ENCODE measurements around the gene FAM47E. TPM values are rescaled to one million over a fixed set of nuclear protein-coding genes. Genes with fewer than 3 reads are reported as not detected.

The FAM47E gene
- total RNA-seq, 1 donor from 2014 or later = not detected

DNA sequence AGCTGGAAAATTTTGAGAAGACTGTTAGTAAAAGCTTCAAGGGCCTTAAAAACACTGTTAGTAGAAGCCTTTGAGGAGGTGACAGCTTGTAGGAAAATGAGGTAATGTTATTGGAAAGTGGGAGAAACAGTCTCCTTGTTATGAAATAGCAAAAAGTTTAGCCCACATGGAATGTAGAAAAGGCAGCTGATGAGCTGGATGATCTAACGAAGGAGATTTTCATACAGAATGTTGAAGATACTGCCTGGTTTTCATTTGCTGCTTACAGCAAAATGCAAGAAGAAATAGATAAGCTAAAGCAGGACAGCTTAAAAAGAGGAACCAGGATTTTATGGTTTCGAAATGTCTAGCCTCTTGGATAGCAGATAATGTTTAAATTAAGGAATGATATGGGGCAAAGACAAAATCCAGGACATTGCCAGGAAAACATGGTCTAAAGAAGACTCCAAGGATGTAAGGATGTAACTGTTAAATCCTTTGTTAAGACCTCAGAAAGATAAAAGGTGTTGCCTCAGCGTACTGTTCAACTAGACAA is 44.8 kb downstream of the FAM47E start:
- no peak for TF ChIP-seq CTCF (IDR thresholded peaks at IDR 0.05)
- intact Hi-C loops (cut with micrococcal nuclease) = no loop called here
- H3K9me3 Mint-ChIP-seq = peaks cover 19% of the 10 kb centered on the region
- H3K27me3 Mint-ChIP-seq = peaks cover 11% of the 10 kb centered on the region
- H3K4me1 Mint-ChIP-seq = no peaks in the 10 kb centered on the region
- H3K27ac Mint-ChIP-seq = no peak overlapping the region
- DNase-seq (no peak), ATAC-seq (ENCODE audit: low read depth) (no peak)
- H3K36me3 Mint-ChIP-seq (ENCODE audit: low read depth) = no peaks in the 10 kb centered on the region
- POLR2A ChIA-PET = no interaction called here
- no peak overlapping the region for H3K4me3 Mint-ChIP-seq
- CTCF ChIA-PET = no interaction called here

DNA sequence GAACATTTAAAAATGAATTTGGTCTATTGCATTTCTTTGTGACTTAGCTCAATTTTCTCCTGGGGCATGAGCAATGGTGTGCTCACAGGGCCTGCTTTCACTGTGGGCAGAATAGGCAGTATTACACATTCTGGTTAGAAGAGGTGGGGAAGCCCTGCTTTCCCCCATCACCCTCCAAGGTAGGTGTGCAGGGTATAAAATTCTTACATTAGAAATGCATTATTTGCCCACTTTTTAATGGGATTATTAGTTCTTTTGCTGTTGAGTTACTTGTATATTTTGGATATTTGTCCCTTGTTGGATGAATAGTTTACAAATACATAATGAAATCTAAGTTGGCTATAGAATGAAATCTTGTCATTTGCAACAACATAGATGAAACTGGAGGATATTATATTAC is 46.7 kb downstream of the FAM47E start:
- no peak for DNase-seq
- Mint-ChIP-seq H3K27ac (no peak overlapping the region), H3K4me1 (no peaks in the 10 kb centered on the region), H3K9me3 (peaks cover 19% of the 10 kb centered on the region), H3K27me3 (peaks cover 10% of the 10 kb centered on the region), H3K4me3 (no peak overlapping the region), H3K36me3 (ENCODE audit: low read depth) (no peaks in the 10 kb centered on the region)
- POLR2A ChIA-PET = no interaction called here
- CTCF ChIA-PET = no interaction called here
- no peak for TF ChIP-seq CTCF (IDR thresholded peaks at IDR 0.05)
- intact Hi-C loops (cut with micrococcal nuclease) = no loop called here
- no peak for ATAC-seq (ENCODE audit: low read depth)

DNA sequence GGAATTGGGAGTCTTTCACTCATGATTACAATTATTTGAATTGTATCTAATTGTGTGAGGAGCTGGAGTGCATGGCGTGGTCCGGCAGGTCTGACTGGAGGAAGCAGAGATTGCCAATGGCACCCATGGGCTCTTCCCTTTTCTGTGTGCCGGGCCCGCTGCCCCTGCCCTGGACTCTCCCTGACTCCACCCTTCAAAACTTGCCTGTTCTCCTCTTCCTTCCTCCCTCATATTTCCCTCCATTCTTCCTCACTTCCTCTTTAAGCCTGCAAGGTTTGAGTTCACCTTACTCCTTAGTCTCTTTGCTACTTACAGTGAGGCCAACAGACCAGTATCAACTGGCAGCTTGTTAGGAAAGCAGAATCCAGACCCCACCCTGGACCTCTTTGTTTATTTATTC is 48.5 kb downstream of the FAM47E start:
- ChIA-PET CTCF (no interaction called here), POLR2A (no interaction called here)
- Mint-ChIP-seq H3K27me3 (peaks cover 14% of the 10 kb centered on the region), H3K9me3 (peaks cover 19% of the 10 kb centered on the region), H3K4me1 (peaks cover 5% of the 10 kb centered on the region), H3K27ac (no peak overlapping the region), H3K36me3 (ENCODE audit: low read depth) (no peaks in the 10 kb centered on the region), H3K4me3 (no peak overlapping the region)
- no peak for TF ChIP-seq CTCF (IDR thresholded peaks at IDR 0.05)
- intact Hi-C loops (cut with micrococcal nuclease) = no loop called here
- no peak for ATAC-seq (ENCODE audit: low read depth)
- DNase-seq = no peak

DNA sequence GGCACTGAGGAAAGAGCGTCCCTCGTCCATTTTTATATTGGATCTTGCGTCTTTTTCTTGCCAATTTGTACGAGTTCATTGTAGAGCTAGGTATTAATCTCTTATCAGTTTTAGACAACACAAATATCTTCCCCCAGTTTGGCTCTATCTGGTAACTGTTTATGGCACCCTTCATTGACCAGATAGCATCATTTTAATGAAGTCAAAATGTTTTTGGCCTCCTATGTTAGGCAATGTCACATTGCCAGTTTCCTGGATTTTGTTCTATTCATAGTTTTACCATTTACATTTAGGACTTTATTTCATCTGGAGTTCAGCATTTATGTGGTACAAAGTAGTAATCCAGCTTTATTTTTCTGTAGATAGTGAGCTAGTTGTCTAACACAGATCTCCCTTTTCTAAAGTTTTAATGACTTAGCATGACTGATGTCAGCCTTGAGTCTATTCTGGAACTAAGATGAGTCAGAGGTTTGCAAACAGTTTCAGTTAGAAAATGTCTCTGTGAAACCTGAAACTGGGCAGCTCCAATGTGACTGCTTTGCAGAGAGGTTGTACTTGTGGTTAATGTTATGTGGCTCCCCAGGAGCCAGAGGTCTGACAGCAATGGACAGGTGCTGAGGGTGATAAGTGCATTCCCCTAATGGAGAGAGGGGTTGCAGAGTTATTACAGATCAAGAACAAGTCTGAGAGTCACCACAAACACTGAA is 49.7 kb downstream of the FAM47E start:
- Mint-ChIP-seq H3K36me3 (ENCODE audit: low read depth) (no peaks in the 10 kb centered on the region), H3K4me1 (peaks cover 13% of the 10 kb centered on the region), H3K4me3 (no peak overlapping the region), H3K9me3 (peaks cover 16% of the 10 kb centered on the region), H3K27ac (no peak overlapping the region), H3K27me3 (peaks cover 18% of the 10 kb centered on the region)
- CTCF ChIA-PET = no interaction called here
- DNase-seq = no peak
- ATAC-seq (ENCODE audit: low read depth) = peak; percentile 34
- POLR2A ChIA-PET = no interaction called here
- intact Hi-C loops (cut with micrococcal nuclease) = no loop called here
- TF ChIP-seq CTCF (IDR thresholded peaks at IDR 0.05) = no peak

GRCh38 chr4:76301775-76302162 is 50.2 kb downstream of the FAM47E start:
- no peak for DNase-seq
- Mint-ChIP-seq H3K27me3 (peaks cover 20% of the 10 kb centered on the region), H3K4me1 (peaks cover 16% of the 10 kb centered on the region), H3K9me3 (peaks cover 12% of the 10 kb centered on the region), H3K4me3 (no peak overlapping the region), H3K27ac (no peak overlapping the region), H3K36me3 (ENCODE audit: low read depth) (no peaks in the 10 kb centered on the region)
- POLR2A ChIA-PET = no interaction called here
- CTCF ChIA-PET = no interaction called here
- no peak for TF ChIP-seq CTCF (IDR thresholded peaks at IDR 0.05)
- intact Hi-C loops (cut with micrococcal nuclease) = no loop called here
- ATAC-seq (ENCODE audit: low read depth) = no peak
